ENCODE data around the gene ABTB2.

The ABTB2 gene

DNA sequence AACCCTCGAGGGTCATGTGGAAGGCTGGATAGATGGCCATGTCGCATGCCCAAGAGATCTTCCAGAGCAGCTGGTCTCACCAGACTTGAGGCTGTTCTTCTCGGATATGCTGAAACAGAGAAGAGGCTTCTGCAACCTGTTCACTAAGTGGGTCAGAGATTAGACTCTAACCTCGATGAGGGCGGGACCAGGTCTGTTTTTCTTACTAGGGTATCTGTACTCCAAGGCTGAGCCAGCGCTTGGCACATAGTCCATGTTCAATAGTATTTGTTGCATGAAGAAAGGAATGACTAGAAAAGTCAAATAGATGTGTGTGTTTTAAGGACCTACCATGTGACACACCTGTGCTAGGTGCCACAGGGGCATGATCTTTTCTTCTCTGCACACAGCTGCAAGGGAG lies 43.6 kb downstream of the ABTB2 start:
- TF ChIP-seq, protein P1, sequence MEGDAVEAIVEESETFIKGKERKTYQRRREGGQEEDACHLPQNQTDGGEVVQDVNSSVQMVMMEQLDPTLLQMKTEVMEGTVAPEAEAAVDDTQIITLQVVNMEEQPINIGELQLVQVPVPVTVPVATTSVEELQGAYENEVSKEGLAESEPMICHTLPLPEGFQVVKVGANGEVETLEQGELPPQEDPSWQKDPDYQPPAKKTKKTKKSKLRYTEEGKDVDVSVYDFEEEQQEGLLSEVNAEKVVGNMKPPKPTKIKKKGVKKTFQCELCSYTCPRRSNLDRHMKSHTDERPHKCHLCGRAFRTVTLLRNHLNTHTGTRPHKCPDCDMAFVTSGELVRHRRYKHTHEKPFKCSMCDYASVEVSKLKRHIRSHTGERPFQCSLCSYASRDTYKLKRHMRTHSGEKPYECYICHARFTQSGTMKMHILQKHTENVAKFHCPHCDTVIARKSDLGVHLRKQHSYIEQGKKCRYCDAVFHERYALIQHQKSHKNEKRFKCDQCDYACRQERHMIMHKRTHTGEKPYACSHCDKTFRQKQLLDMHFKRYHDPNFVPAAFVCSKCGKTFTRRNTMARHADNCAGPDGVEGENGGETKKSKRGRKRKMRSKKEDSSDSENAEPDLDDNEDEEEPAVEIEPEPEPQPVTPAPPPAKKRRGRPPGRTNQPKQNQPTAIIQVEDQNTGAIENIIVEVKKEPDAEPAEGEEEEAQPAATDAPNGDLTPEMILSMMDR (IDR thresholded peaks at IDR 0.05), result no peak

DNA sequence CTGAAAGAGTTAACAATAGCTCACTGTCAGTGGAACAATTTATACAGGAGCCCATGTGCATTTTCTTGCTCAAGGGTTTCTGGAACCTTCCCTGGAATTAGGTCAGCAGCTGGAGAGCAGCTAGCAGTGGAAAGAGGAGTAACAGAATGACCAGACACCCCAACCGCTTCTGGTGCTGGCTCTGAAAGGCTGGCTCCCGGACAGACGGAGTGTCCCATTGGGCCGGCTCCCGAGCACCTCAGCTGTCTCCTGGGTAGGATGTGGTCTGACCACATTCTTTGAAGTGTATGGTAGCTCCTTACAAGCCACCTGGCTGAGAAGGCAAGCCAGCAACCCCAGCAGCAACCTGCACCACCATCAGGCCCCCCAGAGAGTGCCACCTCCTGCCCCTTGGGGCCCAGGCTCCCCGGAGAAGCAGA lies 44.7 kb downstream of the ABTB2 start:
- TF ChIP-seq, protein P1 (IDR thresholded peaks at IDR 0.05), result no peak

DNA sequence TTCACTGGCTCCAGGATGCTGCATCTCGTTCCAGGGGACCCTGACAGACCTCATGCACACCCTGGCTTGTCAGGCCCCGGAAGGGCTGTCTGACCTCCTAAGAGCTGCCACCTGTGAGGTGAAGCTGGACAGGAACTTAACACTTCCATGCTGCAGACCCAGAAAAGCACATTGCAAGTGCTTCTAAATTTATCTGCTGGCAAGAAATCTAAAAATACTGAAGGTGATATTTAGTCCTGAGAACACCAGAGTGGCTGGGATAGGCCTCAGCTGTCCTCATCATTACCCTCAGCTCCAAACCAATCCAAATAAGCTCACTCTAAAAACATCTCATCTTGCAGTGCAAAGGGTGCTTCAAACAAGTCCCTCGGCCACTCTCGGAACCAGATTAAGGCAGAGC lies 46.7 kb downstream of the ABTB2 start:
- TF ChIP-seq, protein P1 (IDR thresholded peaks at IDR 0.05), result no peak

DNA sequence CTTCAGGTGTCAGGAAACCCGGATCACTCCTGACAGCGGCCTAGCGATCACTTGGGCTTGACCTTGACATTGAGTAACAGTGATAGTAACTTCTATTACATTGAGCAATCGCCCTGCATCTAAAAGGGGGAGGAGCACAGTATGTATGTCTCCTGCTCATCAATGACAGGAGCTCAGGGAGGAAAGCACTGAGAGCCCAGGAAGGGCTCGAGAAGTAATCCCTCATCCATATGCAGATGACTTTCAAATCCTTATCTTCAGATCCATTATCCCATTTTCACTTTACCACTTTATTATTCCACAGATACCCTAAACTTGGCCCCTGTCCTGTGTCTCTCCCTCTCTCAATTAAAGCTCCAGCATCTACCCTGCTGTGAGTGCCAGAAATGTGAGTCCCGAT lies 47.8 kb downstream of the ABTB2 start:
- TF ChIP-seq, protein P1 (IDR thresholded peaks at IDR 0.05), result no peak

DNA sequence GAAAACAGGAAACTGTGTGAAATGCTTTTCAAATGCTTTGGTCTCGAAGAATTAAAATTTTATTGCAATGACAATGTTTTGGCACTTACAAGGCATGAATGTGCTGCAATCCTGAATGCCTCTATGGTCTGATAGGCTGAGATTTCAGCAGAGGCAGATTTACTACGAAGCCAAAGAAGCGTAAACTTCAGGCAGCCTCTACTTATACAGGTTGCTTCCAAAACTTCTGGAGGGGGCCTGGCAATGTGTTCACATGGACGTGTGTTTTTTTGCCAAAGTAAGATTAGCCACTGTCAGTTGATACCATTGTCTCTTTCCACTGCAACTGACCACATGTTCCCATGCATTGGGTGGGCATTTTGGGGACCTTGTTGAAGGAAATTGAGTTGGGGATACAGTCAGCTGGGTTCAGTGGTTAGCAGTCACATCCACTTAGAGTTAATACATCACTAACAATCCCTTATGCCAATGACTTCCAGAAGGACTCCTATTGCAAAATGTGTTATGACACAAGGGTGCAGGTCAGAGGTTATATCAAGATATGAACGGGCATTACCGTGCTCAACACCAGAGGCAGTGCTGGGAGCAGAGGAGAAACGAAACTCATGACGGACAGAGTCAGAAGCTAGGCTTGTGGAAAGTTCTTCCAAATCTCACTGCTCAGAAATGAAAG lies 48.8 kb downstream of the ABTB2 start:
- TF ChIP-seq, protein P1 (IDR thresholded peaks at IDR 0.05), result no peak

- TF ChIP-seq, protein P1 (IDR thresholded peaks at IDR 0.05), result no peak
Measured at GRCh38 chr11:34308049-34308912, 49.5 kb downstream of the ABTB2 start.

GRCh38 chr11:34305780-34306179 lies 52.0 kb downstream of the ABTB2 start:
- TF ChIP-seq, protein P1 (IDR thresholded peaks at IDR 0.05), result no peak
